ENCODE results near the gene GRPEL1.

The GRPEL1 gene

GRCh38 chr4:7068883-7069282, 1.0 kb upstream of the GRPEL1 start:
- H3K4me3 ChIP-seq (ENCODE audit: low read depth, low read length), result peak overlapping the region; percentile 82
- no peak for DNase-seq (ENCODE audit: low read depth)

GRCh38 chr4:7068279-7068842, 497 bp upstream of the GRPEL1 start:
- H3K4me3 ChIP-seq (ENCODE audit: low read depth, low read length), result peak overlapping the region; percentile 82
- no peak for DNase-seq (ENCODE audit: low read depth)

GRCh38 chr4:7067126-7067451, 775 bp downstream of the GRPEL1 start:
- DNase-seq (ENCODE audit: low read depth), result no peak

GRCh38 chr4:7066493-7066892, 1.4 kb downstream of the GRPEL1 start:
- H3K4me3 ChIP-seq (ENCODE audit: low read depth, low read length), result peak overlapping the region; percentile 82
- no peak for DNase-seq (ENCODE audit: low read depth)

More at GRCh38 chr4:7067126-7067451, 775 bp downstream of the GRPEL1 start:
- peak overlapping the region; percentile 82 for H3K4me3 ChIP-seq (ENCODE audit: low read depth, low read length)

- H3K4me3 ChIP-seq (ENCODE audit: low read depth, low read length), result no peak overlapping the region
- DNase-seq (ENCODE audit: low read depth), result no peak
Observed at GRCh38 chr4:7066006-7066405, 1.9 kb downstream of the GRPEL1 start.

- no peak overlapping the region for H3K4me3 ChIP-seq (ENCODE audit: low read depth, low read length)
- DNase-seq (ENCODE audit: low read depth), result no peak
Observed at GRCh38 chr4:7063362-7063761, 4.5 kb downstream of the GRPEL1 start.

- H3K4me3 ChIP-seq (ENCODE audit: low read depth, low read length), result no peak overlapping the region
- DNase-seq (ENCODE audit: low read depth), result no peak
Observed at GRCh38 chr4:7062816-7063215, 5.0 kb downstream of the GRPEL1 start.

- no peak overlapping the region for H3K4me3 ChIP-seq (ENCODE audit: low read depth, low read length)
- no peak for DNase-seq (ENCODE audit: low read depth)
Observed at GRCh38 chr4:7061815-7062214, 6.0 kb downstream of the GRPEL1 start.

- H3K4me3 ChIP-seq (ENCODE audit: low read depth, low read length), result no peak overlapping the region
- DNase-seq (ENCODE audit: low read depth), result no peak
Observed at GRCh38 chr4:7060346-7061150, 7.3 kb downstream of the GRPEL1 start.

GRCh38 chr4:7059662-7060061, 8.2 kb downstream of the GRPEL1 start:
- DNase-seq (ENCODE audit: low read depth), result no peak
- no peak overlapping the region for H3K4me3 ChIP-seq (ENCODE audit: low read depth, low read length)

GRCh38 chr4:7058792-7059191, 9.1 kb downstream of the GRPEL1 start:
- no peak overlapping the region for H3K4me3 ChIP-seq (ENCODE audit: low read depth, low read length)
- no peak for DNase-seq (ENCODE audit: low read depth)

GRCh38 chr4:7055990-7056325, 11.9 kb downstream of the GRPEL1 start:
- no peak overlapping the region for H3K4me3 ChIP-seq (ENCODE audit: low read depth, low read length)
- no peak for DNase-seq (ENCODE audit: low read depth)

GRCh38 chr4:7055111-7055989, 12.5 kb downstream of the GRPEL1 start:
- H3K4me3 ChIP-seq (ENCODE audit: low read depth, low read length), result no peak overlapping the region
- no peak for DNase-seq (ENCODE audit: low read depth)

GRCh38 chr4:7054106-7054880, 13.6 kb downstream of the GRPEL1 start:
- H3K4me3 ChIP-seq (ENCODE audit: low read depth, low read length), result no peak overlapping the region
- no peak for DNase-seq (ENCODE audit: low read depth)

GRCh38 chr4:7052923-7053715, 14.7 kb downstream of the GRPEL1 start:
- no peak overlapping the region for H3K4me3 ChIP-seq (ENCODE audit: low read depth, low read length)
- DNase-seq (ENCODE audit: low read depth), result no peak

- DNase-seq (ENCODE audit: low read depth), result no peak
- no peak overlapping the region for H3K4me3 ChIP-seq (ENCODE audit: low read depth, low read length)
Observed at GRCh38 chr4:7052313-7052712, 15.6 kb downstream of the GRPEL1 start.

GRCh38 chr4:7051905-7052304, 16.0 kb downstream of the GRPEL1 start:
- DNase-seq (ENCODE audit: low read depth), result no peak
- H3K4me3 ChIP-seq (ENCODE audit: low read depth, low read length), result no peak overlapping the region

GRCh38 chr4:7051144-7051495, 16.7 kb downstream of the GRPEL1 start:
- H3K4me3 ChIP-seq (ENCODE audit: low read depth, low read length), result no peak overlapping the region
- no peak for DNase-seq (ENCODE audit: low read depth)

GRCh38 chr4:7050481-7051143, 17.3 kb downstream of the GRPEL1 start:
- H3K4me3 ChIP-seq (ENCODE audit: low read depth, low read length), result no peak overlapping the region
- no peak for DNase-seq (ENCODE audit: low read depth)
